Hippocampal formation (tissue), 2 donors: ENCODE results near the gene SASH1.

Experiments
- DNase-seq, 2 donors: peaks; one replicate each; lab custom pipeline; 2025; lab: John Stamatoyannopoulos, UW

SASH1 gene

DNA sequence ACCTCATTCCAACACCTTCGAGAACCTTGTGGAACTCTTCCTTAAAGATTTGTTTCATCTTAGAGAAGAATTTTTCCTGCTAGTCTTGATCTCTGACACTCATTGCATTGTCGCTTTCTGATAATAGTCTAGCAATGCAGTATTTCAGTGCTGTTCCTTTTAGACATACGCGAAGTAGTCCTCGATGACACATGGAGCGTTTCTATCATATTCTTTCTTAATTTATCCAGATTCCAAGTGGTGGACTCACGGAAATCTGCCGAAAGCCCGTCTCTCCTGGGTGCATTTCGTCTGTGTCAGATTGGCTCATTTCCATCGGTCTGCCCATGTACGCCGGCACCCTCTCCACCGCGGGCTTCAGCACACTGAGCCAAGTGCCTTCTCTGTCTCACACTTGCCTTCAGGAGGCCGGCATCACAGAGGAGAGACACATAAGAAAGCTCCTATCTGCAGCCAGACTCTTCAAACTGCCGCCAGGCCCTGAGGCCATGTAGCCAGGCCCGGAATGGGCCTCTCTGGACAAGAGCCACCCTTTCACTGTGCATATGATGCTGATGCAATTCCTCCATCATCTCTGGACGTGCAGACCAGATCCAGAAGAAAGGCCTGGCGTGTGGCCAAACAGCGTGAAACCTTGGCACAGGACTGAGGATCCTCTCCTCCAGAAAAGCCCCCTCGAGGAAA is 205.6 kb downstream of the SASH1 start:
- peak in 1 of 2 donors; percentile 46 for DNase-seq

DNA sequence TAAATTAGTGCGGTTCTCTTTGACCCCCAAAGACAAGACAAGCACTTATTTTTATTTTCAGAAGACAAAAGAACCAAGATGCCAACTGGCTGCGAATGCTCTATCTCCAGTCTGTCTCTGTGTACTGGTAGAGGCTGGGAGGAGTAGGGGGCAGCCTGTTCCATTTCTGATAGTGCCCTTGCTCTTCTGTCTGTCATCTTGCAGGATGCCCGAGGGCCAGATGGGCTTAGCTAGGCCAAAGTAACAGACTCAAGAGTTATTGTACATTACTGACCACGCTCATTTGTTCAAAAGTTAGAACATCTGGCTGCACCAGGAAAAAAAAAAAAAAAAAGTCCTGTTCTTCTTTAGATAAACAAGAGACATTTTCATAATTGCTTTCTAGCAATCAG is 206.1 kb downstream of the SASH1 start:
- no peak for DNase-seq

DNA sequence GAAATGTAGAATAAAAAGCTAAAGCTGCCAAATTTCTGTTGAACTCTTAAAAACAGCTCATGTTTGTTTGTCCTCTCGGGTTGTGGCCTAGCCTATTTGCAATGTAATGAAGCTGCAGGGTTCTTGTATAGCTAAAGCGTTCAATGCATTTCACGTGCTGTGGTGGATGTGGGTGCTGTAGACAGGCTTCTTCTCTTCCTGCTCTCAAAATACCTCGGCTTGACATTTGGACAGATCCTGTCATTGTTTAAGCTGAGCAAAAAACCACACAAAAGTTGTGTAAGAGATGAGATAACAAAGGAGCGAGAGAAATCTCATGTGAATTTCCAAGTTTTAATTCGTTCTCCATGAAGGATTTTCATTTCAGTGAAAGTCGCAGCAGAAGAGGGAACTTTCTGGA is 207.9 kb downstream of the SASH1 start:
- no peak for DNase-seq

GRCh38 chr6:148551226-148551625 is 208.6 kb downstream of the SASH1 start:
- DNase-seq: no peak

DNA sequence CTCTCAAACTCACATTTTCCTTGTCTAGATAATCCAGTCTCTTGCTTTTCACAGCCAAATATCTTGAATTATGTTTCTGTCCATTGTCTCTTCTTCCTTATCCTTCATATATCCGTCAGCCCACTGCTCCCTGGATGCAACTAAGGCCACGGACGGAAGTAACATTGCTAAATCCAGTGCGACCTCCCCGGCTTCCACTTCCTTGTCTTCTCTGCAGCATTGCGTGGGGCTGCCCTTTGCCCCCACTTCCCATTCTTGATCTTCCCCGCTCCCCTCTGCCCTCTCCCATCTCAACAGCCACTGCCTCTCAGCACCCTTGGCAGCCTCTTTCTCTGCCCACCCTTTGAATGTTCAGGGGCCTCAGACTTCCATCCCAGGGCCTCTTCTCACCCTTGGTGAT is 213.8 kb downstream of the SASH1 start:
- DNase-seq: no peak

DNA sequence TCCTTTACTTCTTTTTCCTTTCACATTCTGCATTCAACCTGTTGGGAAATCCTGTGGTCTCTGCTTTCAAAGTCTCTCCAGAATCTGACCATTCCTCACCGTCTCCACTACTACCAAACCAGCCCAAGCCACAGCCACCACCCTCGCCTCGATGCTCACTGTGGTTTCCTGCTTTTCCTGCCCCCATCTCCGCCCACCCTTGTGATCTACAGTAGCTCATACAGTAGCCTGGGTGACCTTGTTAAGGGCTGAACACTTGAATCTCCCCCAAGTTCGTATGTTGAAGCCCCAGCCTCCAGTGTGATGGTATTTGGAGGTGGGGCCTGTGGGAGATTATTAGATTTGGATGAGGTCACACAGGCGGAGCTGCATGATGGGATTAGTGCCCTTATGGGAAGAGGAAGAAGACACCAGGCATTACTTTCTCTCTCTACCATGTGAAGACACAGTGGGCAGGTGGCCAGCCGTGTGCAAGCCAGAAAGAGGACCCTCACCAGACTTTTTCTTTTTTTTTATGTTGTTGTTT is 215.2 kb downstream of the SASH1 start:
- no peak for DNase-seq

DNA sequence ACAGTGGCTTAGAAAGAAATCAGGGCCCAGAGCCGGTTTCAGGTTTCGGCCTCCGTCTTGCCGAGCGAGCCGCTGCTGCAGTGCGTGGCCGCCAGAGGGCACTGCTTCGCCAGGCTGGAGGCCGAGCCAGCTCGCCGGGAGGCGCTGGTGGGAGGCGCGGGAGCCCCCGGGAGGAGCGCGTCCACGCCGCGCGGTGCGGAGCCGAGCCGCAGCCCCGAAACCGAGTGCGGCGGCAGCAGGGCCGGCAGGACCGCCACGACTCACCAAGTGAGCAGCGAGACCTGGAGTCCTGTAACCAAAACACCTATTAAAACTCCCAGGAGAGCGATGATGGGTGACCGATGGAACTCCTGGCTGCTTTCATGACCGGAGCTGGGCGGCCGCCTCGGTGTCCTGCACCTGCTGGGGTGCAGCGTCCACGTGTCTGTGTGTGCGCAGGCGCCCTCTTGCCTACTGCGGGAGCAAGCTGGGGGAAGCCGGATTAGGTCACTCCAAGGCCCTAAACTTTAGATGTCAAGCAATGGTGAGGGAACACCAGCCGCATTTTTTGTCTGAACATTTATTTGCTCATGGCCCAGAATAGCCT is 217.3 kb downstream of the SASH1 start:
- peak; percentile 63 to 76 for DNase-seq

DNA sequence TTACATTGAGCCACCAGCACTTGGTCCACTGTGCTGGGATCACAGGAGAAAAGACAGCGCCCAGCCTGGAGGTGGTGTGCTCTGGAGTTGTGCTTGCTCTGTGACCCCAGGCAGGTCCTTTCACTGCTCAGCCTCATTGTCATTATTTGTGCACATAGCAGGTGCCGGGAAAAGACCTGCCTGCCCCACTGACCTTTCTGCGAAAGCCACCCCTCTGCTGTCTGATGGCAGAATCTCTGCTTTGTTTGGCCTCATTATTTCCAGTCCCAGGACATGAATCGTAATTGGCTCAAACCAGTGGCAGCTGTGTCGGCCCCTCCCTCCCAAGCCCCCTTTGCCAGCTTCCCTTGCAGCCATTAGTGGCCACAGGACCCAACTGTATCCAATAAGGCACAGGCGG is 219.0 kb downstream of the SASH1 start:
- DNase-seq: no peak

DNA sequence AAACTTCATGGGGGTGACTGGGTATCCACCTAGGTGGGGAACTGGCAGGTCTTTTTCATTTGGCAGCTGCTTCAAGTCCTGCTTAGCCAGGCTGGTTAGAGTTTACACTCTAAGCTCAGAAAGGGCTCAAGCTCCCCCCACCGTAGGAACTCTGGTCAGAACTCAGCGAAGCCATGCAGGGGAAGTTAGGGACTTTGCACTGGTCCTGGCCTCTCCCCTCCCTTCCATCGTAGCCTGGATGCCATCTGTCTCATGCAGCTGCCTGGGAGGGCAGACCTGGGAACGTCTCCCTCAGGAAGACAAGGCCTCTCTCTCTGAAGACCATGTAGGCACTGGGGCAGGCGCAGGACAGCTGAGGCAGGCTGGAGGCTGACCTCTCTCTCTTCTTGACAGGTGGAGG is 220.4 kb downstream of the SASH1 start:
- DNase-seq: no peak

DNA sequence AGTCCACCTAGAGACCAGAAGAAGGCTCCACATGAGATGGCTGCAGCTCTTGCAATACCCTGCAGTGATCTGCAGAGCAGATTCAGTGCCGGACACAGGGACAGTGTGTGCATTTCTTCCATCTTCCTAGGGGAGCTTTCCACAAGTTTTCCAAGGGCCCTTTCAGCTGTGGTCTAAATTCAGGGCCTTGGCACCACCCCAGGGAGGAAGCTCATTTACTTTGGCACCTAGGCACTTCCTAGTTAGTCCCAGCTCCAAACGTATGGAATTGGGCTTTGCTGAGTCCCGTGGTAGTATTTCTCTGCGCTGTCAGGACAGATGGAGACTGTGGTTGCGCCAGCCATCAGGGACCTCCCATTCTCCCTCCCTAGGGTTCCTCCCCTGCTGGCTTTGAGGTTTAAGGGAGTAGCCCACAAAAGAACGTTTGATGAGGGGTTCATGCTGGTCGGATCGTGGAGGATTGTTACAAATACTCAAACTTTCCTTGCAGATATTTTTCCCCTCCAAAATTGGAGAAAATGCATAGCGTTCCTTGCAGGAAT is 221.9 kb downstream of the SASH1 start:
- no peak for DNase-seq

- no peak for DNase-seq
These were observed 222.8 kb downstream of the SASH1 start for GRCh38 chr6:148565321-148565926.

DNA sequence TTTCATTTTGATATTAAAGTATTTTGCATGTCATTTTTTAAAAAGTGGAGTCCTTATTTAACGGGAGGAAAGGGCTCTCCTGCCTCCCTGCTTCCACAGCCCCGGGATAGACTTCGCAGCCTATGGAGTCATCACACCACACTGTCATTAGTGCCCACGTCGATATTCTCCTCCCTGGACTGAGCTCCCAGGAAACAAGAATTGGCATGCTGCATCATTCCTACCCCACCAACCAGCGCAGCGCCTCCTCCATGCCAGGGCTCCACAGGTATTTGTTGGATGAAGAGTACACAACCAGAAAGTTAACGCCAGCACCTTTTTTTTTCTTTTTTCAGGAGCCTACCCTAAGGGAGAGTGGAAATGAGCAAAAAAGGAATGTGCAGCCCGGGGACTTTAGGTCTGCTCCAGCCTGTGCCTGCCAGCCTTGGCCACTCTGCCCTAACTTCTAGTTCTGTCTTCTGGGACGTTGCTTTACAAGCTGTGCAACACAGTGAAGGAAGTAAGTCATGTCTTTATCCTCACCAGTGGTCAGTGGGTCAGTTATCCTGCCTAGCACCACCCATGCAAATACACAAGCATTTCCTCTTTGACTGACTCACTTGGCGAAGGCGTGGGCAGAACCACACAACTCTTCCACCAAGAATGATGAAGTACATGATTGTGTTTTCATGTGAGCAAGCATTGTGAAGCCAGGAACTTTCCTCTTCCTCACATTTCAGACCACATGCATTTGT is 223.5 kb downstream of the SASH1 start:
- no peak for DNase-seq

DNA sequence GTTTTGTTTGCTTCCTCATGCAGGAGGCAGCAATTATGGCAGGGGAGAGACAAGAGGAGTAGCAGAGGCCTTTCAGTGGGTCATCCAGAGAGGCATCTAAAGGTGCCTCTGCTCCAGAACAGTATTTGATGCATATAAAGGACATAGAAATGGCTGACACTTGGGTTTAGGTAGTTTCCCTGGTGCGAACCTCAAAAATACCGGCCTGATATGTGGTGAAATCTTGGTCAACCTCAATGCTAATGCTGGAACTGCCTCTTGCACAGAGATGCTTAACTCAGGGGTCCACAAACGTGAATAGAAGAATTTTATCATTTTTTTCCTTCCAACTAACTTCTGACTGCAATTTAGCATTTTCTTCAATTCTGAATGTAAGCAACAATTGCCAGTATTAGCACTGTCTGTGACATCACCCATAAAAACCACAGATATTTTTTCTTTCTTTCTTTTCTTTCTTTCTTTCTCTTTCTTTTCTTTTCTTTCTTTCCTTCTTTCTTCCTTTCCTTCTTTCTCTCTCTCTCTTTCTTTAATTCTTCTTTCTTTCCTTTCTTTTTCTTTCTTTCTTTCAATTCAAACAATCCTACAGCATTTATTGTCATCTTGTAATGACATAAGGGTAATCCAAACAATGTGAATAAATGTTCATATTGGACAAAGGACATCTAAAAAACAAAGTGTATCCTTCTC is 224.2 kb downstream of the SASH1 start:
- no peak for DNase-seq

DNA sequence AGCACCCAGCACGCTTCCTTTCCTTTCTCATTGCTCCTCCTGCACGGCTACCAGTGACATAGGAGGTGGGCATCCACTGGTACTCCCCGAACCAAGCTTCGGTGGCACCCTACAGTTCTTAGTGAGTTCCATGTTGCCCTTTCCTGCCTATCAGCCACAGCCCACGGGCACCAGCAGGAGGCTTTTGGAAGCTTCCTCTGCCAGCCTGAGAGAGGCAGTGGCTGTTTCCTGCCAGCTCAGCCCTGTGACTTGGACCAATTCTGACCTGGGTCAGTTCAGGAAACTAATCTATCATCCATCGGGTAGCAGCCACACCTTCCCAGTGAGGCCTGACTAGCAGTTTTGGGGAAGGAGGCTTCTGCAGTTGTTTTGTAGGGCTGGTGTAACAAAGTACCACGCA is 227.8 kb downstream of the SASH1 start:
- no peak for DNase-seq

DNA sequence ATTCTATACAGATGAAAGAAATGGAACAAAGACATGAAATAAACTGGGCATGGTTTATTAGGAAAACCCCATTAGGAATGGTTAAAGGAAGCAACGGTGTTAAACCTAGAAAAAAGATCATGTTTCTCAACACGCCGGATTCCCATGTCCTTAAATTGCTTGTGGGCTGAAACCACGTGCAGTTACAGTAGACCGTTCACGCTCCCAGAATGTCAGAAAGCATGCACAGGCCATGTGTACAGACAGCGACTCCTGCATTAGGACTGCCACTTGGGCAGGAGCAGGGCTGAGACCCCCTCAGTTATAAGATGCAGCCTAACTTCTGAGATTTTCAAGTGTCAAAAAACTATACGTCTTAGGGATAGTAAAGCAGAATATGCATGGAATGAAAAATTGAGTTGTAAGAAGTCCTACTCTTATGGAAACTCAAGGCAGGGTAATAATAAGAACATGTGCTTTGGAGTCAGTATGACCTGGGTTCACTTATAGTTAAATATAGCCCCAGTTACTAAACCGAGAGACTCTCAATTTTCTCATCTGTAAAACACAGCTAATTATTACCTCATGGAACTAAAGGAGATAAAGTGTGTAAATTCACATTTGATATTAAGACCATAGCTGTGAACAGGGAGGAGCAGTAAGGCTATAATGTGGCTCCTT is 230.2 kb downstream of the SASH1 start:
- no peak for DNase-seq

- no peak for DNase-seq
These were observed 231.3 kb downstream of the SASH1 start for GRCh38 chr6:148573922-148574321.

DNA sequence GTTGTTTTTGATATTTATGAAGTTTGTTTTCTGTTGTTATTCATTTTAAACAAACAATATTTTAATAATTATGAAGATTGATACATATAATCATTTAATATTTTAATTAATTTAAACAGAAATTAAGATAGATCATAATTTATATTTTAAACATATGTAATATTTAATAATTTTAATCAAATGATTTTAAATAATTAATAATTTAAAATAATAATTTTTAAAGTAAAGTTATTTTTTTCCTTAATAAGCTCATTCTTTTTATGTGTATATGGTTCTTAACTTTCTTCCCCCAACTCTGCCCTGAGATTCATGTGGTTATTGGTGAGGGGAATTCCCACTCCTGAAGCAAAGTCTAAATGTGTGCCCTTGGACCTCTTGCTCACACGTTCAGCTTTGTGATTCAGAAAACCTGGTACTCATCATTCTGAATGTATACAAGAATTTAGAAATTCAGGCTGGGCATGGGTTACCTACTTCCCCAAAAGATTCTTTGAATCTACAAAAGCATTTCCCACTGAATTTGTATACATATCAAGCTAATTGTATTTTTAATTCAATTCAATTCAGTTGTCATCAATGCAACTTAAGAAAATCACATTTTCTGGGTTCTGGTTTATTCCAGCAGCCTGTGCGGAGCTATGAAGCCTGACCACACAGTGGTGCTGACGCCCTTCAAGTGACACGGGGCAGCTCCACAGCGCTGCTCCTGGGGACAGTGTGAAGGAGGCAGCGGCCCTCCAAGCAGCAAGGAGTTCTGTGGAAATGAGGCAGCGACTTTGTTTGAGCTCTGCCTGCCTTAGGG is 235.2 kb downstream of the SASH1 start:
- DNase-seq: peak; percentile 72 to 78

DNA sequence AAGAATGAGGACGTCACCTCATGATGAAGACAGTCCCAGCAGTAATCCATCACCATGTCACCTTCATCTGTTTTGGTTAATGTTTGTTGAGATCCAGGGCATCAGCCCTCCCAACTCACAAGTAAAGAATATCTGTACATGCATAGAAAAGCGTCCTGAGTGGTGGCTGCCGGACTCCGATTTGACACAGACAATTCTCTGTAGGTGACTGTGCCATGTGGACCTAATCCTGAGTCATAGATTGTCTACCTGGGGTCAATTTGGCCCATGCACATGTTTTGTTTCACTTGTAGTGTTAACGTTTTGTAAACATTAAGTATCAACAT is 235.8 kb downstream of the SASH1 start:
- DNase-seq: no peak

DNA sequence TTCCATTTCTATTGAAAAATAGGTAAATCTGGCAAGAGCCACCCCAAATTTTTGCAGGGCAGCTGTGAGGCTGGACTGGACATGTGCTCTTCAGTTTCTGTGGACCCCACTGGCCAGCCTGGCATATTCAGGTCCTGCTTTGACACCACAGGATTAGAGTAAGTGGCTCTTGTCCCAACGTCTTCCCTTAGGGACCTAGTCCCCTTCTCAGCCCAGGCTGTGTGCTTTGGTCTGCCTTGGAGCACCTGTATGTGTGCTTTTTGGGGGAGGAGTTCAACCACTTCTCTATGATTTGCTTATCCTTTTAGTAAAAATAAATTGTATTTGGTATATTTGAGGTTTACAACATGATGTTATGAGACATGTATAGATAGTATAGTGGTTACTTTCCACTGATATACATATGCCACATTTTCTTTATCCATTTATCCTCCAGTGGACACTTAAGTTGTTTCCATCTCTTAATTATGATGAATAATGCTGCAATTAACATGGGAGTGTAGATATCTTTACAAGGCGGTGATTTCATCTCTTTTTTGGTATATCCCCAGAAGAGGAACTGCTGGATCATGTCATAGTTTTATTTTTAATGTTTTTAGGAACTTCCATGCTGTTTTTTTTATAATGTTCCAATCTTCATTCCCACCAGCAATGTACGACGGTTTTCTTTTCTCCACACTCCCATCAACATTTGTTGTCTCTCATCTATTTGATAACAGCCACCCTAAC is 236.4 kb downstream of the SASH1 start:
- DNase-seq: no peak

- DNase-seq: no peak
These were observed 237.8 kb downstream of the SASH1 start for GRCh38 chr6:148580442-148580841.
